Left lung (tissue), 10 donors: Measurements from ENCODE around the gene HS3ST6. TPM values are rescaled to one million over a fixed set of nuclear protein-coding genes. Genes with fewer than 3 reads are reported as not detected.

Experiments
- ATAC-seq: fragments of 200-7000 bp; cut with Tn5 transposase; one replicate; pipeline ENCODE4 v1.9.1; 2020; ENCODE audit warnings: moderate library complexity
- DNase-seq, 4 donors: peaks; one replicate each; pipeline ENCODE4 v3.0.0-alpha.2; 2013 to 2020
- H3K27ac ChIP-seq, 2 donors: fragments of 200-600 bp; sonication (generic) in 1 of 2; one replicate each; pipeline versions ENCODE4 v1.5.0 to v1.8.0; 2020 to 2021
- H3K27me3 ChIP-seq, 2 donors: fragments of 200-600 bp; sonication (generic) in 1 of 2; one replicate each; pipeline versions ENCODE4 v1.5.0 to v1.8.0; 2020 to 2021
- H3K36me3 ChIP-seq, 2 donors: fragments of 200-600 bp; sonication (generic) in 1 of 2; one replicate each; pipeline versions ENCODE4 v1.5.0 to v1.8.0; 2020 to 2021
- H3K4me1 ChIP-seq, 2 donors: fragments of 200-600 bp; one replicate each; pipeline ENCODE4 v1.8.0; 2021
- H3K4me3 ChIP-seq, 2 donors: fragments of 200-600 bp; sonication (generic) in 1 of 2; one replicate each; pipeline versions ENCODE4 v1.5.0 to v1.8.0; 2020 to 2021; ENCODE audit warnings: mild to moderate bottlenecking in 1 of 2
- H3K9me3 ChIP-seq, 2 donors: fragments of 200-600 bp; sonication (generic) in 1 of 2; one replicate each; pipeline versions ENCODE4 v1.5.0 to v1.8.0; 2020 to 2021
- CTCF ChIP-seq, 2 donors: fragments of 200-600 bp; sonication (generic) in 1 of 2; IDR thresholded peaks; one replicate each; pipeline versions ENCODE4 v1.5.0 to v1.8.0; 2021; ENCODE audit warnings: antibody characterized with exemption in 2 of 2
- intact Hi-C, 2 donors: fragments of 100-400 bp; cut with DNase I; formaldehyde crosslinking; loops; one replicate each; pipeline versions ENCODE4 v1.11.2 to v1.14.2; 2022
- polyA plus RNA-seq, 6 donors: library from polyadenylated mRNA; unstranded; fragments of 120-200 nt; gene quantifications; one replicate each; pipeline ENCODE4 v1.2.1, GENCODE V29; 2013; ENCODE audit not compliant: insufficient read length in 6 of 6
- total RNA-seq, 2 donors: library from RNA; stranded (reverse); fragmentation: NEBNext Ultra II Directional; extraction: Animal tissue kit (Norgen Biotek cat#: 25700); gene quantifications; one replicate each; pipeline ENCODE4 v1.2.1, GENCODE V29; 2021
- donor health status: DM: no; HTN: yes; CAD: no.
- donor health status: DM: no; HTN: no; CAD: no.

The HS3ST6 gene
- total and polyA plus RNA-seq, 8 donors = 0.13 to 1.4 (median 0.18) TPM; not detected in 4

- H3K9me3 ChIP-seq = no peaks in the 10 kb centered on the region
- no peak overlapping the region for H3K4me3 ChIP-seq
- H3K27me3 ChIP-seq = no peaks in the 10 kb centered on the region
- intact Hi-C loops = no loop called here
- DNase-seq = no peak
- TF ChIP-seq CTCF (IDR thresholded peaks at IDR 0.05) = no peak
- H3K4me1 ChIP-seq = no peaks in the 10 kb centered on the region
- ATAC-seq = no peak
- no peak overlapping the region for H3K27ac ChIP-seq
- H3K36me3 ChIP-seq = no peaks in the 10 kb centered on the region
Measured at GRCh38 chr16:1950047-1950446, 31.8 kb upstream of the HS3ST6 start.

- no peaks in the 10 kb centered on the region for H3K9me3 ChIP-seq
- ATAC-seq = no peak
- H3K27me3 ChIP-seq = no peaks in the 10 kb centered on the region
- no peak for DNase-seq
- H3K4me3 ChIP-seq = no peak overlapping the region
- intact Hi-C loops = no loop called here
- H3K36me3 ChIP-seq = no peaks in the 10 kb centered on the region
- TF ChIP-seq CTCF (IDR thresholded peaks at IDR 0.05) = no peak
- no peak overlapping the region for H3K27ac ChIP-seq
- H3K4me1 ChIP-seq = no peaks in the 10 kb centered on the region
Measured at GRCh38 chr16:1949507-1949906, 31.3 kb upstream of the HS3ST6 start.

- DNase-seq (no peak), ATAC-seq (no peak)
- no peak overlapping the region for H3K4me3 ChIP-seq
- H3K9me3 ChIP-seq = no peaks in the 10 kb centered on the region
- no peak for TF ChIP-seq CTCF (IDR thresholded peaks at IDR 0.05)
- H3K27me3 ChIP-seq = no peaks in the 10 kb centered on the region
- intact Hi-C loops = no loop called here
- H3K27ac ChIP-seq = no peak overlapping the region
- no peaks in the 10 kb centered on the region for H3K36me3 ChIP-seq
- H3K4me1 ChIP-seq = peaks cover 2 to 10% of the 10 kb centered on the region in 2 donors
Measured at GRCh38 chr16:1947369-1947670, 29.1 kb upstream of the HS3ST6 start.

GRCh38 chr16:1946495-1947368 lies 28.5 kb upstream of the HS3ST6 start:
- no peak for TF ChIP-seq CTCF (IDR thresholded peaks at IDR 0.05)

GRCh38 chr16:1945559-1946391 lies 27.6 kb upstream of the HS3ST6 start:
- Histone ChIP-seq H3K27me3 (no peaks in the 10 kb centered on the region), H3K4me3 (no peak overlapping the region), H3K9me3 (no peaks in the 10 kb centered on the region), H3K36me3 (peaks cover 0 to 6% of the 10 kb centered on the region in 2 donors), H3K4me1 (peaks cover 6 to 26% of the 10 kb centered on the region in 2 donors), H3K27ac (no peak overlapping the region)
- intact Hi-C loops = no loop called here
- DNase-seq = no peak
- TF ChIP-seq CTCF (IDR thresholded peaks at IDR 0.05) = no peak
- no peak for ATAC-seq

More at GRCh38 chr16:1946495-1947368, 28.5 kb upstream of the HS3ST6 start:
- ATAC-seq = no peak
- Histone ChIP-seq H3K36me3 (no peaks in the 10 kb centered on the region), H3K4me3 (no peak overlapping the region), H3K4me1 (peaks cover 6 to 16% of the 10 kb centered on the region in 2 donors), H3K9me3 (no peaks in the 10 kb centered on the region), H3K27ac (no peak overlapping the region), H3K27me3 (no peaks in the 10 kb centered on the region)
- DNase-seq = no peak
- intact Hi-C loops = no loop called here
